BLaER1 treated with 17β-estradiol and CSF1 and Interleukin-3, amounts not matched to agents 10 nM and 100 nM (cell line): ENCODE measurements around the gene STK32A.
A peak's percentile ranks its signal among the peaks of the same experiment; 100 is the strongest.

ENCODE experiments used
- H3K27ac ChIP-seq, 11 experiments: shearing (Covaris generic); formaldehyde crosslinking; 2 replicates each; pipeline ENCODE4 v1.8.1; 2022
- H3K27me3 ChIP-seq, 11 experiments: shearing (Covaris generic); formaldehyde crosslinking; 2 replicates each; pipeline ENCODE4 v1.8.1; 2022
- H3K36me3 ChIP-seq, 11 experiments: shearing (Covaris generic); formaldehyde crosslinking; 2 replicates each; pipeline ENCODE4 v1.8.1; 2022
- H3K4me1 ChIP-seq, 10 experiments: shearing (Covaris generic); formaldehyde crosslinking; 2 replicates each; pipeline ENCODE4 v1.8.1; 2022
- H3K4me2 ChIP-seq, 11 experiments: shearing (Covaris generic); formaldehyde crosslinking; 2 replicates each; pipeline ENCODE4 v1.8.1; 2022
- H3K4me3 ChIP-seq, 10 experiments: shearing (Covaris generic); formaldehyde crosslinking; 2 replicates each; pipeline ENCODE4 v1.8.1; 2022
- H3K9ac ChIP-seq, 11 experiments: shearing (Covaris generic); formaldehyde crosslinking; 2 replicates each; pipeline ENCODE4 v1.8.1; 2022
- H3K9me3 ChIP-seq, 11 experiments: shearing (Covaris generic); formaldehyde crosslinking; replicated peaks in 1 of 11; 2 replicates each; pipeline ENCODE4 v1.8.1; 2022
- H4K20me1 ChIP-seq, 11 experiments: shearing (Covaris generic); formaldehyde crosslinking; 2 replicates each; pipeline ENCODE4 v1.8.1; 2022
- Cebpa-rat ChIP-seq, 11 experiments: shearing (Covaris generic); IDR thresholded peaks; 2 replicates each; pipeline ENCODE4 v1.8.1; 2022

Gene STK32A

DNA sequence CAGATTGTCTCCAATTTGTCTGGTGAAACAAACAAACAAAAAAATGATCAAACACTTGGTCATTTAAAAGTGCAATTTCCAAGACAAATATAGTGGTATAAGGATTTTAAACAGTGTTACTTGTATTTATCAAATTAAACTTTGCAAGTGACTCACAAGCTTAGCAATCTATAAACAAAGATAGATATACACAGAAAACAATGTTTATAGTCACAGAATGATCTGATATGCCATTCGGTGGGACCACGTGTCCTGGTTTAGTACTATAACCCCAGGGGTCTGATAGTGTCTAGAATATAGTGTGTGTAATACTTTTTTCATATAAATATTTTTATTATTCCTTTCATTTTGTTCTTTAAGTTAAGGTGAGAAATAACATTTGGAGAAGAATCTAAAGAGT lies 183.8 kb downstream of the STK32A start:
- H3K9me3 ChIP-seq = no peaks in the 10 kb centered on the region
- no peak overlapping the region for H3K4me3 ChIP-seq
- no peak for TF ChIP-seq Cebpa-rat (IDR thresholded peaks at IDR 0.05)
- H3K9ac ChIP-seq = no peak overlapping the region
- H3K36me3 ChIP-seq = no peaks in the 10 kb centered on the region
- no peaks in the 10 kb centered on the region for H4K20me1 ChIP-seq
- no peak overlapping the region for H3K27ac ChIP-seq
- H3K4me2 ChIP-seq = no peak overlapping the region
- H3K27me3 ChIP-seq = no peaks in the 10 kb centered on the region
- no peaks in the 10 kb centered on the region for H3K4me1 ChIP-seq

GRCh38 chr5:147426640-147427327 lies 192.0 kb downstream of the STK32A start:
- Histone ChIP-seq H3K4me2 (no peak overlapping the region), H3K4me1 (no peaks in the 10 kb centered on the region), H4K20me1 (no peaks in the 10 kb centered on the region)

GRCh38 chr5:147427521-147428401 lies 192.9 kb downstream of the STK32A start:
- Histone ChIP-seq H3K9ac (no peak overlapping the region), H3K4me1 (no peaks in the 10 kb centered on the region), H3K36me3 (no peaks in the 10 kb centered on the region), H3K9me3 (no peaks in the 10 kb centered on the region), H3K27me3 (no peaks in the 10 kb centered on the region), H3K4me3 (no peak overlapping the region), H3K27ac (no peak overlapping the region), H4K20me1 (no peaks in the 10 kb centered on the region), H3K4me2 (no peak overlapping the region)
- TF ChIP-seq Cebpa-rat (IDR thresholded peaks at IDR 0.05) = no peak

More at GRCh38 chr5:147426640-147427327, 192.0 kb downstream of the STK32A start:
- no peak for TF ChIP-seq Cebpa-rat (IDR thresholded peaks at IDR 0.05)
- Histone ChIP-seq H3K27ac (no peak overlapping the region), H3K27me3 (no peaks in the 10 kb centered on the region), H3K9me3 (no peaks in the 10 kb centered on the region), H3K4me3 (no peak overlapping the region), H3K36me3 (no peaks in the 10 kb centered on the region), H3K9ac (no peak overlapping the region)

DNA sequence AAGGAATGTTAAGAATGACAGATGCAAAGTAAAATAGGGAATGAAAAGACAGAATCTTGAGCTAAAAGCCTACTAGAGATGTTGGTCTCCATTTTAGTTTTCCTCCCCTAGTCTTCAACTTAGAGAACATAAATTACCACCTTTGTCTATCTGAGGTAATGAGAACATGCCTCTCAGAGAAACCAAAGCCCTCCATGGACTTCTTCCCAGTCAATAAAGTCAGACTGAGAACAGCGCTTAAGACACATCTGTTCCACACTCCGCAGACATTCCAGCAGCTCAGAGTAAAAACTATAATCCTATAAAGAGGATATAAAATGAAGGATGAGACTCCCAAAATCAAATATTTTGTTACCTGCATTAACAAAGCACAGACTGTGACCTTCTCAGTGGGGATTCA lies 195.8 kb downstream of the STK32A start:
- TF ChIP-seq Cebpa-rat (IDR thresholded peaks at IDR 0.05) = no peak
- Histone ChIP-seq H3K27ac (no peak overlapping the region), H3K9me3 (no peaks in the 10 kb centered on the region), H3K27me3 (no peaks in the 10 kb centered on the region), H3K9ac (no peak overlapping the region), H3K4me1 (no peaks in the 10 kb centered on the region; a peak in 1 of 20 replicates), H4K20me1 (no peaks in the 10 kb centered on the region), H3K36me3 (no peaks in the 10 kb centered on the region), H3K4me2 (no peak overlapping the region), H3K4me3 (no peak overlapping the region)

- Histone ChIP-seq H3K9ac (no peak overlapping the region), H4K20me1 (no peaks in the 10 kb centered on the region), H3K36me3 (no peaks in the 10 kb centered on the region), H3K4me2 (no peak overlapping the region), H3K27me3 (no peaks in the 10 kb centered on the region), H3K9me3 (no peaks in the 10 kb centered on the region), H3K4me3 (no peak overlapping the region), H3K4me1 (peaks cover 4 to 10% (median 9%) of the 10 kb centered on the region in 10 experiments), H3K27ac (no peak overlapping the region)
- TF ChIP-seq Cebpa-rat (IDR thresholded peaks at IDR 0.05) = no peak
These were observed 196.8 kb downstream of the STK32A start for GRCh38 chr5:147431586-147431985.

GRCh38 chr5:147432323-147432722 lies 197.5 kb downstream of the STK32A start:
- H3K9ac ChIP-seq = no peak overlapping the region
- peaks cover 11 to 17% (median 16%) of the 10 kb centered on the region in 10 experiments for H3K4me1 ChIP-seq
- TF ChIP-seq Cebpa-rat (IDR thresholded peaks at IDR 0.05) = no peak
- H3K4me3 ChIP-seq = no peak overlapping the region
- H3K4me2 ChIP-seq = no peak overlapping the region
- no peaks in the 10 kb centered on the region for H3K9me3 ChIP-seq
- no peaks in the 10 kb centered on the region for H3K36me3 ChIP-seq
- no peaks in the 10 kb centered on the region; a peak in 1 of 22 replicates for H4K20me1 ChIP-seq
- no peaks in the 10 kb centered on the region for H3K27me3 ChIP-seq
- H3K27ac ChIP-seq = no peak overlapping the region

DNA sequence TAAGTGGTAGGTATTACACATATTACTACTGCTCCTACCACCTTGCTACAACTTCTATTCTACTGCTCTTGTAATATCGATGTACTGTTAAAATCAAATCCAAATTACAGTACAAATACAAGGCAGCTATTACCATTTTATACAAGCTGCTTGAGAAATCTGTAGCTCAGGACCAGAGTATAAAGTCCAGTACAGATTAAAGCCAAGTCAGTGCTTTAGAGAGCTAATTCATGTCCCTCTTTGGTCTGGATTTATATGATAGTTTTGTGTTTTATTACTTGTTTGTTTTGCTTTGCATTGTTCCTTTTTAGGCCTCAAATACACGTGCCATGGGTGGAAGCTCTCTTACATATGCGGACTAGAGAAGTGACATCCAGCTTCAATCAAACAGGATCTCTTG lies 199.2 kb downstream of the STK32A start:
- Histone ChIP-seq H3K4me2 (no peak overlapping the region), H3K4me1 (peaks cover 17 to 29% (median 24%) of the 10 kb centered on the region in 10 experiments), H3K36me3 (no peaks in the 10 kb centered on the region), H3K4me3 (no peak overlapping the region), H3K9me3 (no peaks in the 10 kb centered on the region), H3K9ac (no peak overlapping the region), H4K20me1 (no peaks in the 10 kb centered on the region; a peak in 1 of 22 replicates), H3K27me3 (no peaks in the 10 kb centered on the region), H3K27ac (no peak overlapping the region)
- TF ChIP-seq Cebpa-rat (IDR thresholded peaks at IDR 0.05) = no peak

DNA sequence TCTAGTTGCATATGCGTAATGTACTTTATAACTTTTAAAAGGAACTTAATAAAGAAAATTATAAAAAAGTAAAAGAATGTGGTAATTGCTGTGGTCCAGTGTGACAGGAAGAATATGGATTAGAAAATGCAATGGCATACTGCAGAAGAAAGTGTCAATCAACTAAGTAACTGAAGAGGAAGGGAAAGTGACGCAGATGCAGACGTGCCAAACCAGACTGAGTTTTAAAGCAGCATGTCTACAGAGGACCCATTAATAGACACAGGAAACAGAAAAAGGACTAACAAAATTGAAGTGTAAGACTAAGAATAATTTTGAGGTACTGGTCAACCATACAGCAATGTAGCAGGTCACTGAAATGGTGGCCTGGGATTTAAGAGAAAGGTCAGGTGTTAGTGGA lies 201.8 kb downstream of the STK32A start:
- Histone ChIP-seq H3K4me2 (peak overlapping the region; percentile 63 to 94 (median 86)), H3K4me3 (0 out of 20 replicates have a peak overlapping the region, but pooled peaks of 1 of the 10 experiments have one; percentile 13), H3K9me3 (no peaks in the 10 kb centered on the region), H3K4me1 (peaks cover 17 to 35% (median 26%) of the 10 kb centered on the region in 10 experiments), H3K9ac (peak overlapping the region in 3 of 11 experiments; percentile 18 to 46 (median 26); a peak in 2 of 22 replicates), H4K20me1 (no peaks in the 10 kb centered on the region; a peak in 1 of 22 replicates), H3K27ac (peak overlapping the region; percentile 5 to 70 (median 60); a peak in 19 of 22 replicates), H3K27me3 (no peaks in the 10 kb centered on the region), H3K36me3 (no peaks in the 10 kb centered on the region)
- no peak for TF ChIP-seq Cebpa-rat (IDR thresholded peaks at IDR 0.05)

- Histone ChIP-seq H3K4me2 (peak overlapping the region; percentile 63 to 94 (median 86)), H3K36me3 (no peaks in the 10 kb centered on the region), H4K20me1 (no peaks in the 10 kb centered on the region; a peak in 1 of 22 replicates), H3K4me3 (peak overlapping the region in 1 of 10 experiments; percentile 13; a peak in 1 of 20 replicates), H3K27me3 (no peaks in the 10 kb centered on the region), H3K9me3 (no peaks in the 10 kb centered on the region), H3K9ac (peak overlapping the region in 3 of 11 experiments; percentile 18 to 46 (median 26); a peak in 5 of 22 replicates), H3K27ac (peak overlapping the region; percentile 5 to 70 (median 60); a peak in 19 of 22 replicates), H3K4me1 (peaks cover 17 to 35% (median 26%) of the 10 kb centered on the region in 10 experiments)
- no peak for TF ChIP-seq Cebpa-rat (IDR thresholded peaks at IDR 0.05)
These were observed 202.4 kb downstream of the STK32A start for GRCh38 chr5:147437161-147437596.
